HEK293 (cell line): ENCODE measurements around the gene CPEB3.
A peak's percentile ranks its signal among the peaks of the same experiment; 100 is the strongest.

Experiments
- CTCF ChIA-PET: fragments of 350-600 bp; formaldehyde crosslinking; extraction: SDS; loops from one replicate; lab custom pipeline; 2021; ENCODE audit warnings: antibody characterized with exemption; lab: Yijun Ruan, JAX
- POLR2A ChIA-PET: fragments of 300-600 bp; formaldehyde crosslinking; extraction: SDS; loops from one replicate; lab custom pipeline; 2020; ENCODE audit warnings: antibody characterized with exemption, inconsistent platforms; lab: Yijun Ruan, JAX
- H3K27ac ChIP-seq: fragments of 200-500 bp; sonication (Bioruptor generic); 2 replicates; pipeline ENCODE4 v1.5.1; 2014; ENCODE audit warnings: low read depth, low read length, control low read depth, inconsistent platforms; ENCODE audit errors: extremely low read depth
- H3K36me3 ChIP-seq, 2 experiments: fragments of 200-500 bp in 1 of 2; sonication (Bioruptor generic) in 1 of 2; 1 replicate in 1 of 2; 2 replicates in 1 of 2; pipeline ENCODE4 v1.5.1; 2014 to 2017; ENCODE audit warnings: inconsistent platforms in 2 of 2, low read length in 2 of 2; ENCODE audit not compliant: control insufficient read depth in 2 of 2, insufficient read depth in 1 of 2
- H3K4me1 ChIP-seq: fragments of 200-500 bp; sonication (Bioruptor generic); 2 replicates; pipeline ENCODE4 v1.5.1; 2014; ENCODE audit warnings: mild to moderate bottlenecking, low read length, inconsistent platforms; ENCODE audit not compliant: control insufficient read depth, insufficient read depth
- H3K4me3 ChIP-seq: 2 replicates; pipeline ENCODE4 v1.5.1; 2011; ENCODE audit warnings: low read depth, mild to moderate bottlenecking, control low read depth, low read length, moderate library complexity
- H3K9me3 ChIP-seq: fragments of 200-500 bp; sonication (Bioruptor generic); 2 replicates; pipeline ENCODE4 v1.5.1; 2014; ENCODE audit warnings: low read depth, low read length, inconsistent platforms; ENCODE audit not compliant: control insufficient read depth, insufficient read depth
- BCL11A ChIP-seq: fragments of 450-650 bp; formaldehyde crosslinking; IDR thresholded peaks from 2 replicates; pipeline ENCODE4 v1.5.1; 2016; ENCODE audit warnings: low read depth, missing biosample characterization, missing genetic modification characterization
- FEZF1 ChIP-seq: fragments of 450-650 bp; formaldehyde crosslinking; IDR thresholded peaks from 2 replicates; pipeline ENCODE4 v1.5.1; 2016; ENCODE audit warnings: missing biosample characterization, missing genetic modification characterization
- HOXD13 ChIP-seq: sonication (generic); formaldehyde crosslinking; IDR thresholded peaks from 2 replicates; pipeline ENCODE4 v1.8.0; 2022; ENCODE audit warnings: missing genetic modification reagents, borderline replicate concordance
- IKZF3 ChIP-seq: fragments of 450-650 bp; IDR thresholded peaks from 2 replicates; pipeline ENCODE4 v1.5.0; 2018; ENCODE audit warnings: missing biosample characterization, mild to moderate bottlenecking, missing genetic modification characterization, moderate library complexity
- OVOL3 ChIP-seq: fragments of 450-650 bp; formaldehyde crosslinking; IDR thresholded peaks from 2 replicates; pipeline ENCODE4 v1.5.1; 2016; ENCODE audit warnings: missing biosample characterization, missing genetic modification characterization
- PRDM1 ChIP-seq: fragments of 450-650 bp; formaldehyde crosslinking; IDR thresholded peaks from 2 replicates; pipeline ENCODE4; 2016; ENCODE audit warnings: missing biosample characterization, missing genetic modification characterization
- PRDM6 ChIP-seq: fragments of 450-650 bp; formaldehyde crosslinking; IDR thresholded peaks from 2 replicates; pipeline ENCODE4 v1.5.1; 2017; ENCODE audit warnings: missing biosample characterization, missing genetic modification characterization
- SCRT1 ChIP-seq: fragments of 450-650 bp; formaldehyde crosslinking; IDR thresholded peaks from 2 replicates; pipeline ENCODE4 v1.5.1; 2016; ENCODE audit warnings: missing biosample characterization, missing genetic modification characterization, borderline replicate concordance
- SP7 ChIP-seq: fragments of 450-650 bp; formaldehyde crosslinking; IDR thresholded peaks from 2 replicates; pipeline ENCODE4 v1.5.1; 2016; ENCODE audit warnings: missing biosample characterization, missing genetic modification characterization
- WT1 ChIP-seq: fragments of 450-650 bp; formaldehyde crosslinking; IDR thresholded peaks from 2 replicates; pipeline ENCODE4 v1.5.1; 2016; ENCODE audit warnings: missing biosample characterization, missing genetic modification characterization
- ZBTB7A ChIP-seq: fragments of 450-650 bp; formaldehyde crosslinking; IDR thresholded peaks from 2 replicates; pipeline ENCODE4 v1.5.1; 2016; ENCODE audit warnings: low read depth, missing biosample characterization, missing genetic modification characterization
- ZIC2 ChIP-seq: fragments of 450-650 bp; formaldehyde crosslinking; IDR thresholded peaks from 2 replicates; pipeline ENCODE4 v1.5.1; 2016; ENCODE audit warnings: missing biosample characterization, missing genetic modification characterization
- ZNF324 ChIP-seq: fragments of 450-650 bp; formaldehyde crosslinking; IDR thresholded peaks from 2 replicates; pipeline ENCODE4 v1.5.1; 2016; ENCODE audit warnings: missing biosample characterization, missing genetic modification characterization
- ZNF561 ChIP-seq: fragments of 450-650 bp; IDR thresholded peaks from 2 replicates; pipeline ENCODE4 v1.5.1; 2018; ENCODE audit warnings: missing biosample characterization, missing genetic modification characterization, borderline replicate concordance
- ZNF571 ChIP-seq: fragments of 450-650 bp; formaldehyde crosslinking; IDR thresholded peaks from 2 replicates; pipeline ENCODE4 v1.5.0; 2017; ENCODE audit warnings: missing biosample characterization, missing genetic modification characterization
- ZNF658 ChIP-seq: fragments of 450-650 bp; formaldehyde crosslinking; IDR thresholded peaks from 2 replicates; pipeline ENCODE4; 2016; ENCODE audit warnings: missing biosample characterization, missing genetic modification characterization
- ZNF692 ChIP-seq: fragments of 450-650 bp; formaldehyde crosslinking; IDR thresholded peaks from 2 replicates; pipeline ENCODE4 v1.5.1; 2016; ENCODE audit warnings: missing biosample characterization, missing genetic modification characterization
- ZNF747 ChIP-seq: fragments of 450-650 bp; formaldehyde crosslinking; IDR thresholded peaks from 2 replicates; pipeline ENCODE4 v1.5.1; 2016; ENCODE audit warnings: missing biosample characterization, missing genetic modification characterization
- ZNF777 ChIP-seq: fragments of 450-650 bp; formaldehyde crosslinking; IDR thresholded peaks from 2 replicates; pipeline ENCODE4 v1.5.1; 2017; ENCODE audit warnings: missing biosample characterization, missing genetic modification characterization, borderline replicate concordance
- ZNF843 ChIP-seq: fragments of 450-650 bp; formaldehyde crosslinking; IDR thresholded peaks from 2 replicates; pipeline ENCODE4 v1.5.1; 2016; ENCODE audit warnings: missing biosample characterization, missing genetic modification characterization
- ZSCAN23 ChIP-seq: fragments of 450-650 bp; formaldehyde crosslinking; IDR thresholded peaks from 2 replicates; pipeline ENCODE4 v1.5.1; 2016; ENCODE audit warnings: missing biosample characterization, missing genetic modification characterization
- TF ChIP-seq, protein P1 (sequence below): fragments of 450-650 bp; formaldehyde crosslinking; IDR thresholded peaks from 2 replicates; pipeline ENCODE4 v1.5.1; 2016; ENCODE audit warnings: missing biosample characterization, missing genetic modification characterization
- TF ChIP-seq, protein P2 (sequence below): fragments of 450-650 bp; formaldehyde crosslinking; IDR thresholded peaks from 2 replicates; pipeline ENCODE4 v1.5.1; 2016; ENCODE audit warnings: missing biosample characterization, missing genetic modification characterization
- TF ChIP-seq, protein P3 (sequence below): fragments of 450-650 bp; formaldehyde crosslinking; optimal IDR thresholded peaks from 2 replicates; pipeline ENCODE3; 2016; ENCODE audit warnings: missing biosample characterization, mild to moderate bottlenecking, missing genetic modification characterization

Gene CPEB3

DNA sequence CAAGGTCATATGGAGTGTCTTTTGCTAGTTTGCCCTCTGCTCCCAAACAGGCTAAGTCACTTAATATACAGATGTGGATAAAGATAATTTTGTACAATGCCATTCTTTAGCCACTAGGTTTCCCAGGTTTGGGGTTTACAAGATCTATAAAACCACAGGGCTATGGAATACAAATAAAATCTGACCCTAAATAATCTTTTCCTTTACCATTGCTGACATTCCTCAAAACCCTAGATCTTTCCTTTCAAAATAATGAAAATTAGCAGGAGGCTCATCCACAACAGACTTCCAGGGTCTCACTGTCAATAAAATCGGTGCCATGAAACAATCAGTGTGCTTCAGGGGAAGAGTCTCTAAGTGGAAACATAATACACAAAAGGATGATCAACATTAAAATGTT lies 148.4 kb downstream of the CPEB3 start:
- no peaks in the 10 kb centered on the region for H3K36me3 ChIP-seq
- H3K4me3 ChIP-seq: no peak overlapping the region
- H3K27ac ChIP-seq: no peak overlapping the region
- POLR2A ChIA-PET: no interaction called here
- CTCF ChIA-PET: no interaction called here
- peaks cover 10% of the 10 kb centered on the region; the same call in 1 of the 2 replicates for H3K4me1 ChIP-seq
- no peak for TF ChIP-seq ZNF561 (tag by site-specific recombination)
- TF ChIP-seq SCRT1 (tag by site-specific recombination): peak; percentile 61; the same call in 1 of the 2 replicates
- no peak for TF ChIP-seq ZNF692 (tag by site-specific recombination)
- TF ChIP-seq, protein P1, sequence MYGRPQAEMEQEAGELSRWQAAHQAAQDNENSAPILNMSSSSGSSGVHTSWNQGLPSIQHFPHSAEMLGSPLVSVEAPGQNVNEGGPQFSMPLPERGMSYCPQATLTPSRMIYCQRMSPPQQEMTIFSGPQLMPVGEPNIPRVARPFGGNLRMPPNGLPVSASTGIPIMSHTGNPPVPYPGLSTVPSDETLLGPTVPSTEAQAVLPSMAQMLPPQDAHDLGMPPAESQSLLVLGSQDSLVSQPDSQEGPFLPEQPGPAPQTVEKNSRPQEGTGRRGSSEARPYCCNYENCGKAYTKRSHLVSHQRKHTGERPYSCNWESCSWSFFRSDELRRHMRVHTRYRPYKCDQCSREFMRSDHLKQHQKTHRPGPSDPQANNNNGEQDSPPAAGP (tag by site-specific recombination): no peak
- no peak for TF ChIP-seq SP7 (tag by site-specific recombination)
- TF ChIP-seq ZNF777: no peak
- no peak for TF ChIP-seq ZBTB7A (tag by site-specific recombination)
- 0 out of 2 replicates have a peak, but pooled peaks have one; percentile 20 for TF ChIP-seq ZIC2
- no peak for TF ChIP-seq BCL11A (tag by site-specific recombination)
- TF ChIP-seq ZNF571: no peak
- TF ChIP-seq ZSCAN23 (tag by site-specific recombination): no peak
- TF ChIP-seq ZNF843: peak; percentile 37; the same call in 1 of the 2 replicates
- no peak for TF ChIP-seq ZNF658
- TF ChIP-seq FEZF1 (tag by site-specific recombination): peak; percentile 62; the same call in 1 of the 2 replicates
- TF ChIP-seq HOXD13 (CRISPR knock-in tag): peak; percentile 78; the same call in 1 of the 2 replicates
- TF ChIP-seq, protein P2, sequence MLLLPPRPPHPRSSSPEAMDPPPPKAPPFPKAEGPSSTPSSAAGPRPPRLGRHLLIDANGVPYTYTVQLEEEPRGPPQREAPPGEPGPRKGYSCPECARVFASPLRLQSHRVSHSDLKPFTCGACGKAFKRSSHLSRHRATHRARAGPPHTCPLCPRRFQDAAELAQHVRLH: peak; percentile 15; the same call in 1 of the 2 replicates
- TF ChIP-seq PRDM6 (tag by site-specific recombination): peak; percentile 59; the same call in 1 of the 2 replicates
- TF ChIP-seq OVOL3 (tag by site-specific recombination): 0 out of 2 replicates have a peak, but pooled peaks have one; percentile 27
- no peak for TF ChIP-seq WT1 (tag by site-specific recombination)
- TF ChIP-seq ZNF324 (tag by site-specific recombination): no peak
- 0 out of 2 replicates have a peak, but pooled peaks have one; percentile 26 for TF ChIP-seq IKZF3 (tag by site-specific recombination)
- TF ChIP-seq ZNF747 (tag by site-specific recombination): no peak
- TF ChIP-seq PRDM1 (tag by site-specific recombination): no peak
- TF ChIP-seq, protein P3, sequence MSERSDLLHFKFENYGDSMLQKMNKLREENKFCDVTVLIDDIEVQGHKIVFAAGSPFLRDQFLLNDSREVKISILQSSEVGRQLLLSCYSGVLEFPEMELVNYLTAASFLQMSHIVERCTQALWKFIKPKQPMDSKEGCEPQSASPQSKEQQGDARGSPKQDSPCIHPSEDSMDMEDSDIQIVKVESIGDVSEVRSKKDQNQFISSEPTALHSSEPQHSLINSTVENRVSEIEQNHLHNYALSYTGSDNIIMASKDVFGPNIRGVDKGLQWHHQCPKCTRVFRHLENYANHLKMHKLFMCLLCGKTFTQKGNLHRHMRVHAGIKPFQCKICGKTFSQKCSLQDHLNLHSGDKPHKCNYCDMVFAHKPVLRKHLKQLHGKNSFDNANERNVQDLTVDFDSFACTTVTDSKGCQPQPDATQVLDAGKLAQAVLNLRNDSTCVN (tag by site-specific recombination): no peak
- no peaks in the 10 kb centered on the region for H3K9me3 ChIP-seq
